HFF-Myc (cell line): ENCODE measurements around the gene NBPF3.
"Not testable (repeated sequence)": the region's sequence is repeated elsewhere in the genome, so short reads cannot be mapped to it uniquely, and the experiment has no call there.

Experiments used
- DNase-seq: peaks from one replicate; pipeline ENCODE4 v3.0.0-alpha.2; 2011; ENCODE audit warnings: low read depth; ENCODE audit errors: extremely low read depth
- H3K4me3 ChIP-seq: replicated peaks from 2 replicates; pipeline ENCODE4 v1.5.1; 2011; ENCODE audit warnings: low read depth, mild to moderate bottlenecking, control low read depth, low read length
- TF ChIP-seq, protein P1 (sequence below): IDR thresholded peaks from 2 replicates; pipeline ENCODE4 v1.5.1; 2012; ENCODE audit warnings: mild to moderate bottlenecking, low read depth, low read length, control low read depth; ENCODE audit errors: missing control alignments

NBPF3 gene

DNA sequence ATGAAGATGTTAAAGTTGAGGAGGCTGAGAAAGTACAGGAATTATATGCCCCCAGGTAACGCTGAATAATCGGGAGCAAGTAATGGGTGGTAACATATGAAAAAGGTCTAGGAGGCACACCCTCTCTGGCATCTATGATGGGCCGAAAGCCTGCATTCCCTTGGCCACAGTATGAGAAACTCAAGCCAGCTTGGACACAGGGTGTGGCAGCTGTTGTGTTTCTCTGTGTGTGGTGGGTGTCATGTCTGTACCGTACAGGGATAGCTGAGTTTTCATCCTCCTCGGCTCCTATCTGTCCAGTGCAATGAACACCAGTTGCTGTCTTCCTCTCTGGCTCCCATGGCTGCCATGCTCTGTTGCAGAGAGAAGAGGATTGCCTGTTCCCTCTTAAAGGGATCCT is 32.9 kb downstream of the NBPF3 start:
- TF ChIP-seq, protein P1, sequence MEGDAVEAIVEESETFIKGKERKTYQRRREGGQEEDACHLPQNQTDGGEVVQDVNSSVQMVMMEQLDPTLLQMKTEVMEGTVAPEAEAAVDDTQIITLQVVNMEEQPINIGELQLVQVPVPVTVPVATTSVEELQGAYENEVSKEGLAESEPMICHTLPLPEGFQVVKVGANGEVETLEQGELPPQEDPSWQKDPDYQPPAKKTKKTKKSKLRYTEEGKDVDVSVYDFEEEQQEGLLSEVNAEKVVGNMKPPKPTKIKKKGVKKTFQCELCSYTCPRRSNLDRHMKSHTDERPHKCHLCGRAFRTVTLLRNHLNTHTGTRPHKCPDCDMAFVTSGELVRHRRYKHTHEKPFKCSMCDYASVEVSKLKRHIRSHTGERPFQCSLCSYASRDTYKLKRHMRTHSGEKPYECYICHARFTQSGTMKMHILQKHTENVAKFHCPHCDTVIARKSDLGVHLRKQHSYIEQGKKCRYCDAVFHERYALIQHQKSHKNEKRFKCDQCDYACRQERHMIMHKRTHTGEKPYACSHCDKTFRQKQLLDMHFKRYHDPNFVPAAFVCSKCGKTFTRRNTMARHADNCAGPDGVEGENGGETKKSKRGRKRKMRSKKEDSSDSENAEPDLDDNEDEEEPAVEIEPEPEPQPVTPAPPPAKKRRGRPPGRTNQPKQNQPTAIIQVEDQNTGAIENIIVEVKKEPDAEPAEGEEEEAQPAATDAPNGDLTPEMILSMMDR, result no peak
- no peak overlapping the region for H3K4me3 ChIP-seq
- no peak for DNase-seq

DNA sequence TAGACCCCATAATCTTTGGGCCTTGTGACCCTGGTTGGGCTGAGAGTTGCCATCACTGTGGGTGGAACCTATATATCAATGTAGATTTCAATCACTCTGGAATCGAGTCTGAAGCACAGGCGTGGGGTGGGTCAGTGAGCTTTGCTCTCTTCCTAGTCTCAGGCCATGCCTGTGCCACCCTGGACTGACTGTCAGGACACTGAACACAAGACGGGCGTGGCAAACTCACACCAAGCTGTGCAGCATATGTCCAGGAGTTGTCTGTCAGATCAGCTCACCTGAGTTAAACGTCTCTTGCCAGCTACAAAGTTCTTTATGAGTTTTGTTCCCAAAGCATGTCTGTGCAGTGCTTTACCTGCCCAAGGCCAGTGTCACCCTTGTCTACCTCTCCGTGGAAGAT is 38.4 kb downstream of the NBPF3 start:
- no peak overlapping the region for H3K4me3 ChIP-seq
- TF ChIP-seq, protein P1, result no peak
- no peak for DNase-seq

GRCh38 chr1:21483881-21484280 is 43.9 kb downstream of the NBPF3 start:
- not testable (repeated sequence) for H3K4me3 ChIP-seq, DNase-seq

DNA sequence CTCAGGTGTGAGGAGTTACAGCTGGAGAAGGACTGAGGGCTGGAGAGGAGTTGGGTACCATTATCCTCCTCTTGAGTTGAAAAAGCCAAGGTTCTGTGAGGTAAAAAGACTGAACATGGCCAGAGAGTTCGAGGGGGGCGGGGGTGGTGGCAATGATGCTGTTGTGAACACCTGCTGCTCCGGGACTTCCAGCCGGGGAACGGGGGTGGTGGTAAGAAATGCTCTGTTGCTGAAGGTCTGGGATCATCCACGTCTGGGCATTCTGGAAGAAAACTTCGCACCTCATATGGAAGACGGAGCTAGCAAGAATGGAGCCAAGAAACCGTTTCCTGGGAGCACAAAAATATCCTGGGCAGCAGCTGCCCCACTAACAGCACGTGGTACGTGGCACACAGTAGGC is 49.2 kb downstream of the NBPF3 start:
- no peak for DNase-seq
- TF ChIP-seq, protein P1, result no peak
- no peak overlapping the region for H3K4me3 ChIP-seq

GRCh38 chr1:21490774-21491487 is 51.0 kb downstream of the NBPF3 start:
- DNase-seq, result peak; percentile 37
- H3K4me3 ChIP-seq, result no peak overlapping the region
- TF ChIP-seq, protein P1, result peak; percentile 79

DNA sequence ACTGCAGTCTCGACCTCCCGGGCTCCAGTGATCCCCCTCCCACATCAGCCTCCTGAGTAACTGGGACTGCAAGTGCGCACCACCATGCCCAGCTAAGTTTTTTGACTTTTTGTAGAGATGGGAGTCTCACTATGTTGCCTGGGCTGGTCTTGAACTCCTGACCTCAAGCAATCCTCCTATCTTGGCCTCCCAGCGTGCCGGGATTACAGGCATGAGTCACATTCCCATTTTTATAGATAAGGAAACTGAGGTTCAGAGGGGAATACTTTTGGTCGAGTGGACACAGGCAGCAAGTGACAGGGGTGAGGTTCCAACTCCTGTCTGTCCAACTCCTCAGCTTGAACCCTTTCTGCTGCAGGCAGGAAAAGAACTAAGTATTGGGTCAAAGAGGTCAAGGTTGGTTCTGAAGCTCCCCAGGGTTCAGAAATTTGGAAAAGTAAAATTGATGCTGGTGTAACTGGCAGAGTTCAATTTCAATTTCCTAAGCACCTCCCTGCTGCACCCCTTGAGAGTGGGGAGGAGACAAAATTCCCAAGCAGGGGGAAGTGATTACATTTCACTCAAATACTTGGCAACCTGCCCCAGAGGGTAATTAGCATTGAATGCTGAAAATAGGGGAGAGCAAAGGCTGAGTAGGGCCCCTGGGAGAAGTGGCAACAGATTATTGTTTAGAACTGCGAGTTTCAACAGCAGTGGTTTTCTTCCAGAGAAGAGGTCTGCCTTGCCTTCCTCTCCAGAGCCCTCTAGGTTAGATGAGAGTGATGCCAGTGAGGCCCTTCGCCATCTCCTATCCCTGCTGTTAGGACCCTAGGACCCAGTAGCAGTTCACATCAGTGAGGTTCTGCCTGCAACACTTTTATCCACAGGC is 51.8 kb downstream of the NBPF3 start:
- TF ChIP-seq, protein P1, result no peak
- DNase-seq, result no peak
- H3K4me3 ChIP-seq, result no peak overlapping the region

DNA sequence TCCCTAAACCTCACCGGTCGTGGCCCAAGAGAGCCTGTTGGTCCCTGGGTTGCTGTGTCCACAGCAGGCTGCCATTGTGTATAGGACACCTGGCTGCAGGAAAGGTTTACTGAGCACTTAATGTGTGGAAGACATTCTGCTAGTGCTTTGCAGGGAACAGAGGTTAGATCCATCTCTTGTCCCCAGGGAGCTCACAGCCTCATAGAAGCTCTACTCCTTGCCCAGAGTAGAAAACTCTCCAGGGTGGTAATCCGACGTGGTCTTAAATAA is 52.4 kb downstream of the NBPF3 start:
- TF ChIP-seq, protein P1, result no peak
- no peak for DNase-seq
- no peak overlapping the region for H3K4me3 ChIP-seq
